ENCODE data around the gene DNAAF2. TPM values are rescaled to one million over a fixed set of nuclear protein-coding genes. Genes with fewer than 3 reads are reported as not detected.
"Not testable (repeated sequence)": the region's sequence is repeated elsewhere in the genome, so short reads cannot be mapped to it uniquely, and the experiment has no call there.

DNAAF2 gene
- polyA plus RNA-seq, 1 donor: 7.3 TPM

DNA sequence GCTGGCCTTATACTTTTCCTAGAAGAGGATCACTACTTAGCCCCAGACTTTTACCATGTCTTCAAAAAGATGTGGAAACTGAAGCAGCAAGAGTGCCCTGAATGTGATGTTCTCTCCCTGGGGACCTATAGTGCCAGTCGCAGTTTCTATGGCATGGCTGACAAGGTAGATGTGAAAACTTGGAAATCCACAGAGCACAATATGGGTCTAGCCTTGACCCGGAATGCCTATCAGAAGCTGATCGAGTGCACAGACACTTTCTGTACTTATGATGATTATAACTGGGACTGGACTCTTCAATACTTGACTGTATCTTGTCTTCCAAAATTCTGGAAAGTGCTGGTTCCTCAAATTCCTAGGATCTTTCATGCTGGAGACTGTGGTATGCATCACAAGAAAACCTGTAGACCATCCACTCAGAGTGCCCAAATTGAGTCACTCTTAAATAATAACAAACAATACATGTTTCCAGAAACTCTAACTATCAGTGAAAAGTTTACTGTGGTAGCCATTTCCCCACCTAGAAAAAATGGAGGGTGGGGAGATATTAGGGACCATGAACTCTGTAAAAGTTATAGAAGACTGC is 12.9 kb downstream of the DNAAF2 start:
- DNase-seq (ENCODE audit: low read depth): no peak

DNA sequence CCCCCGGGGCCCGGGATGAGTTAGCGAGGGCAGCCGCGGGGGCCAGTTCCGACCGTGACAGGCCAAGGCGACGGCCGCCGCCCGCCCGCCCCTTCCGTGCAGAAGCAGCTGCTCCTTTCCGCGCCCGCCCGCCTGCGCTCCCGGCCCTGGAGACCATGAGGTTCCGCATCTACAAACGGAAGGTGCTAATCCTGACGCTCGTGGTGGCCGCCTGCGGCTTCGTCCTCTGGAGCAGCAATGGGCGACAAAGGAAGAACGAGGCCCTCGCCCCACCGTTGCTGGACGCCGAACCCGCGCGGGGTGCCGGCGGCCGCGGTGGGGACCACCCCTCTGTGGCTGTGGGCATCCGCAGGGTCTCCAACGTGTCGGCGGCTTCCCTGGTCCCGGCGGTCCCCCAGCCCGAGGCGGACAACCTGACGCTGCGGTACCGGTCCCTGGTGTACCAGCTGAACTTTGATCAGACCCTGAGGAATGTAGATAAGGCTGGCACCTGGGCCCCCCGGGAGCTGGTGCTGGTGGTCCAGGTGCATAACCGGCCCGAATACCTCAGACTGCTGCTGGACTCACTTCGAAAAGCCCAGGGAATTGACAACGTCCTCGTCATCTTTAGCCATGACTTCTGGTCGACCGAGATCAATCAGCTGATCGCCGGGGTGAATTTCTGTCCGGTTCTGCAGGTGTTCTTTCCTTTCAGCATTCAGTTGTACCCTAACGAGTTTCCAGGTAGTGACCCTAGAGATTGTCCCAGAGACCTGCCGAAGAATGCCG is 13.7 kb downstream of the DNAAF2 start:
- no peak for DNase-seq (ENCODE audit: low read depth)

DNA sequence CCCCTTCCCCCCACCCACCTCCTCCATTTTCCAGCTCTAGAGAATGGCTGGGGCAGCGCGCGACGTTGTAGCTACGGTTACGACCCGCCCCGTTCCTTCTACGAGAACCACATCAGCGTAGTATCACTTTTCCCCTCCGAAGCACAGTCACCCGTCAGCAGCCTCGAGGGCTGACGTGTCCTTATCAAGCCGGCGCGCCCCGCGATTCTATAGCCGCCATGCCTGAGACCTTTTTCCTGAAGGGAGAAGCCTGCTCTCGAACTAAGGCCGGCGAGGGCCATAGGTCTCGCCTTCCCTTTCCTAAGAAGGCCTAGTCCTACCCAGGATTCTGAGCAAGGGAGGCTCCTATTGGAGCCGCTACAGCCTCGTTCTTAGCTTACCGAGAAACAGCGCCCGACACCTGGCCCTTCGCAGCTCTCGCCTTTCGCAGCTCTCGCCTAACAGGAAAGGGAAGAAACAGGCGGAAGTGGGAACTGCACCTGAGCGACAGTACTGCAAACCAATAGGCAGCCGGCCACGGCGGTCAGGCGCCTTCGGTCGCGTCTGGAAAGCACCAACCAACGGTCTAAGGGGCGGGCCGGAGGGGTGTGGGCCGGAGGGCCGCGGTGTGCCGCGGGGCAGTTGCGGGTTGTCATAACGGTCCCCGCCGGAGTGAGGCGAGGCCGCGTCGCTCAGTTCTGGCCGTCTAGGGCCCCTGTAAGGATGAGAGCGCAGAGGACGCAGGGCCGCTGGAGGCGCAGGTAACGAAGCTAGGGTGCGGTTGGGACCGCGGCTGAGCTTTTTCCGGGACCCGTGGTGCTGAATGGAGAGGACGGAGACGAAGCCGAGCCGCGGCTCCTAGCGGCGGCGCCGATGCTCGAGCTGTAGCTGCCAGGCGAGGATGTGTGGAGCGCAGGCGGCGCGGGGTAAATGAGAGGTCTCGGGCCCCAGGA is 14.6 kb downstream of the DNAAF2 start, which contains the start of the genes MGAT2 and RPL36AL:
TSS of gene MGAT2 (plus strand) at position 618 of the 932 bp plus-strand sequence. CDS start 470 bp downstream, outside the sequence.
TSS of gene RPL36AL (minus strand) at position 445 of the 932 bp plus-strand sequence. CDS start 1,522 bp downstream, outside the sequence.
- DNase-seq (ENCODE audit: low read depth): peak; percentile 98

DNA sequence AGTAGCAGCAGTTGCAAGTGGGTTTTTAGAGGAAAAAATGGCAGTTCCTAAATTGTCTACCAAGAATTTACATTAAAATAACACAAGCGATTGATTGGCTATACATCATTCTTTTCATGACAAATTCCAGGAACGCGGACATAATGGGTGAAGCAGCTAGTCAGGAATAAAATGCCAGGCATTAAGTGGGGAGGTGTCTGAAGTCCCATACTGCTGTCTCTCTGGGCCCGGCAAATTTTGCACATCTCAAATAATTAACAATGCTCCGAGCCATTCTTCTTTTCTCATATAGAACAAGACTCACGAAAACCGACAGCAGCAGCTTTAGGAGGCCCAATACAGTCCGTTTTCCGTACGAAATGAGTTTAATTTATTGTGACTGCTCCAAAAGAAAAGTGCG is 15.3 kb downstream of the DNAAF2 start:
- no peak for DNase-seq (ENCODE audit: low read depth)

DNA sequence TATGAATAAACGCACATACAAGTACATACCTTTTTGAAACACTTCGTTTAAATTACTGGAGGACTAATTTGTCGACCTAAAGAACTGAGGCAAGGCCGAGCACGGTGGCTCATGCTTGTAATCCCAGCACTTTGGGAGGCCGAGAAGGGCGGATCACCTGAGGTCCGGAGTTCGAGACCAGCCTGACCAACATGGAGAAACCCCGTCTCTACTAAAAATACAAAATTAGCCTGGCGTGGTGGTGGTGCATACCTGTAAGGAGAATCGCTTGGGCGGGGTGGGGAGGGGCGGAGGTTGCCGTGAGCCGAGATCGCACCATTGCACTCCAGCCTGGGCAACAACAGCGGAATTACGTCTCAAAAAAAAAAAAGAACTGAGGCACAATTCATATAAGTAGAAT is 15.8 kb downstream of the DNAAF2 start:
- DNase-seq (ENCODE audit: low read depth): not testable (repeated sequence)

DNA sequence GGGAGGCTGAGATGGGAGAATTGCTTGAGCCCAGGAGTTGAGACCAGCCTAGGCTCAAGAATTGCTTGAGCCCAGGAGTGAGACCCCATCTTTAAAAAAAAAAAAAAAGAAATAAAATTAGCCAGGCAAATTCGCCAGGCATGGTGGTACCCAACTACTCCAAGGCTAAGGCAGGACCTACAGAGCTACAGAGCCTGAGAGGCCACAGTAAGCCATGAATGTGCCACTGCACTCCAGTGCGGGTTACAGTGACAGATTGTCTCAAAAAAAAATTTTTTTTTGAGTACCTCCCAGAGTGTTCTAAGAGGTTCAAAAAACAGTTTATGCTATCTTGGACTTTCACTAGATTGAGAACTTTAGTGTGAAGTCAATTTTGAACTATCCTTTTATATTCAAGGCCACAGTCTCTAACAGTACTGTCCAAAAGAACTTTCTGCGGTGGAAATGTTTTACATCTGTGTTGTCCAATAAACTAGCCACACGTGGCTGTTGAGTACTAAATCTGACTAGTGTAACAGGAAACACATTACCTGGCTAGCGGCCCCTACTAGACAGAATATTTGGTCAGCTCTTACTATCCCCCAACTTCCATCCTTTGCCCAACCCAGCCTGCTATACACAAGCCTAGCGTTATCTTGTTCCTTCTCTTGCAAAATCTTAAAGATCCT is 17.1 kb downstream of the DNAAF2 start:
- DNase-seq (ENCODE audit: low read depth): no peak

DNA sequence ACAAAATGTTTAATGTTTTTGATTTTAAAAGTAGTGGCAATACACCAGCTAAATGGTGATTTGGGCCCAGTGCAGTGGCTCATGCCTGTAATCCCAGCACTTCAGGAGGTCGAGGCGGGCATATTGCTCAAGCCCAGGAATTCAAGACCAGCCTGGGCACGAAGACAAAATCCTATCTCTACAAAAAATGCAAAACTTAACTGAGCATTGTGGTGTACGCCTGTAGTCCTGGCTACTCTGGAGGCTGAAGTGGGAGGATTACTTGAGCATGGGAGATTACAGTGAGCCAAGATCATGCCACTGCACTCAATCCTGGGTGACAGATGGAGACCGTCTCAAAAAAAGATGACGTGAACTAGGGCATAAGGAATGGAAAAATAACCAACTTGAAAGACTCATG is 19.3 kb downstream of the DNAAF2 start:
- DNase-seq (ENCODE audit: low read depth): no peak

DNA sequence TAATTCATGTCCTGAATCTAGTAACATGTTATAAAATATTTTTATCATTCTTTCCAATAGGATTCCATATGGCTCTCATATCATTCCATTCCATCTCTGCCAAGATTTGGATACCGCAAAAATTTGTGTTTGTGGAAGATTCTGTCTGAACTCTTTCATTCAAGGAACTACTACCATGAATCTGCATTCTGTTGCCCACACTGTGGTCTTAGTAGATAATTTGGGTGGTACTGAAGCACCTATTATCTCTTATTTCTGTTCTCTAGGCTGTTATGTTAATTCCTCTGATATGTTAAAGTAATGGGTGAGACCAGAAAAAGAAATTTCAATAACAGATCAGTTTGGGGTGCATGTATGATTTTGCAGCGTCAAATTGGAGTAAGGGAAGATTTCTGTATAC is 20.8 kb downstream of the DNAAF2 start:
- no peak for DNase-seq (ENCODE audit: low read depth)

DNA sequence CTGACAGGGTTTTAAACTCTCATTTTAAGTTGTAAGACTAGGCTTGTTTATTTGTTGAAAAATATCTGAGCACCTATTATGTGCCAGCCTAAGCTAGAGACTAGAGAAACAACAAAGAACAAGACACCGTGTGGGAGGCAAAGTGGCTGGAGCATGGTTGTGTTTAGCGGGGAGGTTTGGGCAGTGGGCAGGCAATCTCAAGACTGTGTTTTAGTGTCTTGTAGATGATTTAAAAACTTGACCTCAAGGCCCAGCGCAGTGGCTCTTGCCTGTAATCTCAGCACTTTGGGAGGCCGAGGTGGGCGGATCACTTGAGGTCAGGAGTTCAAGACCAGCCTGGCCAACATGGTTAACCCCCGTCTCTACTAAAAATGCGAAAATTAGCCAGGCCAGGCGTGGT is 22.4 kb downstream of the DNAAF2 start:
- DNase-seq (ENCODE audit: low read depth): no peak

DNA sequence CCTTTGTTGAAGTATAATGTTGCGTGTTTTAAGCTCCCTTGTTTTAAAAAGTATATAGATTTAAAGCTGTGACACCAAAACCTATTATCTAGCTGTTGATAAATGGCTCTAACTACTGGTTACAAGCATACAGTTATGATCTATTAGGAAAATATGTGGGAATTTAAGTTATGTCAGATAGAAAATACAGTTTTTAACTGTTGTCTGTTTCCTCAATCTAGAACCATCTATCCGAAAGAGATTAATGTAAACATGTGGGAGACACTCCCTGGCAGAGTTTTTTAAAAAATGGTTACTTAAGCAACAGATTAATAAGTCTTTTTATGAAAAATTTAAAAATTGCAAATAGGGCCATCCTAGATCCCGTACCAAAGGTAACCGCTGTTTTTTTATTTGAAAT is 22.8 kb downstream of the DNAAF2 start:
- no peak for DNase-seq (ENCODE audit: low read depth)

DNA sequence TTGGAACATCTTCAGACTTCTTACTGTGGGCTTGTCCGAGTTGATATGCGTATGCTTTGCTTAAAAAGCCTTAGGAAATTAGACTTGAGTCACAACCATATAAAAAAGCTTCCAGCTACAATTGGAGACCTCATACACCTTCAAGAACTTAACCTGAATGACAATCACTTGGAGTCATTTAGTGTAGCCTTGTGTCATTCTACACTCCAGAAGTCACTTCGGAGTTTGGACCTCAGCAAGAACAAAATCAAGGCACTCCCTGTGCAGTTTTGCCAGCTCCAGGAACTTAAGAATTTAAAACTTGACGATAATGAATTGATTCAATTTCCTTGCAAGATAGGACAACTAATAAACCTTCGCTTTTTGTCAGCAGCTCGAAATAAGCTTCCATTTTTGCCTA is 27.5 kb downstream of the DNAAF2 start:
- no peak for DNase-seq (ENCODE audit: low read depth)

DNA sequence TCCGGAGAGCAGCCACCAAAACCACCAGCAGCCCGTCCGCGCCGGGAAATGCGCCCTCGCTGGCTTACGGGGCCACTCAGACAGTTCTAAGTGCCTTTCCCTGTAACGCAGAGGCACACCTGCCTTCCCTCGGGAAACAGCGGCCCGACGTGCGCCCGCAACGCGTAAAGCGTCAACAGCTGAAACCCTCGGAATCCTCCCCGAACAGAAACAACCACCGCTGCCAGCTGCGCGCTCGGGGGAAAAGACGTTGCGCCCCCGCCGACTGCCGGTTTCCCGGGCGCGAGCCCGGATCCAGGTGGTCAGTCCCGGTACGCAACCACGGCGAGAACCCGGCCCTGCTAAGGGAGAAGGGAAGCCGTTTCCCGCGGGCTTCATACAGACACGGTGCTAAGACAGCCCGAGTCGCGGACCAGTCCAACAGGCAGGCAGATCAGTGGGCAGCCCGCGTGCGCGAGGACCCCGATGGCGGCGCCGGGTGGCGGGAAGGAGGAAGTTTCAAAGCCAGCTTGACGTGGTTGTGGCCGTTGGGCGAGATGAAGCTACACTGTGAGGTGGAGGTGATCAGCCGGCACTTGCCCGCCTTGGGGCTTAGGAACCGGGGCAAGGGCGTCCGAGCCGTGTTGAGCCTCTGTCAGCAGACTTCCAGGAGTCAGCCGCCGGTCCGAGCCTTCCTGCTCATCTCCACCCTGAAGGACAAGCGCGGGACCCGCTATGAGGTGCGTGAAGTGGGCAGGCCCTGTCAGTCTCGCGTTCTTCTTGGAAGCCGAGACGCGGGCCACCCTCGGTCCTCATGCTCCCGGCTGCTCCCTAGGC is 36.4 kb downstream of the DNAAF2 start, which contains the start of gene LRR1:
TSS of gene LRR1 (plus strand) at position 456 of the 816 bp plus-strand sequence. CDS start at position 537, 81 bp downstream.
- peak; percentile 40 for DNase-seq (ENCODE audit: low read depth)

DNA sequence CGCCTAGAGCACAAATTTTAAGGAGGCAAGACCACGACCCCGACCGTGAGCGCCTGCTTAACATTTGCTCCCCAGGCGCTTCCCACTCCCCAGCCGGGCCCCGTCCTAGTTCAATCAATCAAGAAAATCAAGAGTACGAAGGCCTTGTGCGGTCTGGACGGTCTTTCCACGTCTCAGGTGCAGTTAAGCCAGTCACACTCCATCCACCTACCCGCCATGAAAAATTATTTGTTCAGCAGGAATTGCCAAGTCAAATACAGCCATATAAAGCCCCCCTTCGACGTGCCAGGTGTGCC is 36.9 kb downstream of the DNAAF2 start:
- DNase-seq (ENCODE audit: low read depth): no peak

DNA sequence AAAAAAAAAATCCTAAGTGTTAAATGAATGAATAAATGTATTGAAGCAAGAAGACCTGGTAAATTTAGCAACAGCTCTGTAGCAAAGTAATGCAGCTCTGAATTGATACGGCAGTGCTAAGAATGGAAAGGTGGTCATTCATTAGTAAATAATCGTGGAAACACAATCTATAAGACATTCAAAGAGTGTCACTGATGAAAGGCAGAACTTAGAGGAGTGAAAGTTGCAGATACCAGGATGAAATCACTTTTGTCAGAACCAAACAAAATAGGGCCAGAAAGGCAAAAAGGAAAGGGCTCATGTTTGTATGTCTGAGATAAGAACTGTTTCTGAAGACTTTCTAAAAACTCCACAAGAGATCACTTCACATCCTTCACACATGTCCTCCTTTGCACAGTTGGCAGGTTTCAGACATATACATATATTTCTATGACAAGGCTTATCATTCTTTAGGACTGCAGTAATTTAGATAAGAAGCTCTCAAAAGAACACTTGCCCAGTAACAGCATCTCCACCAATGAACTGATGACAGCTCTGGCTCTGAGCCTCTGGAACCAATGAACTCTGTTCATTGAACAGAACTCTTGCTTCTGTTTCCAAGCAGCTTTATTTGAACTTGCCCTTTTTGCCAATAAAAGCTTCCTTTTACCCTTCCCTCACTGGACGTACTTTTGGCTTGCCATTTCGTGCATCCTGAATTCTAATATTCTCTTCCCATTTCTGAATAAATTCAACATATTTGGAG is 40.5 kb downstream of the DNAAF2 start:
- peak; percentile 20 for DNase-seq (ENCODE audit: low read depth)

DNA sequence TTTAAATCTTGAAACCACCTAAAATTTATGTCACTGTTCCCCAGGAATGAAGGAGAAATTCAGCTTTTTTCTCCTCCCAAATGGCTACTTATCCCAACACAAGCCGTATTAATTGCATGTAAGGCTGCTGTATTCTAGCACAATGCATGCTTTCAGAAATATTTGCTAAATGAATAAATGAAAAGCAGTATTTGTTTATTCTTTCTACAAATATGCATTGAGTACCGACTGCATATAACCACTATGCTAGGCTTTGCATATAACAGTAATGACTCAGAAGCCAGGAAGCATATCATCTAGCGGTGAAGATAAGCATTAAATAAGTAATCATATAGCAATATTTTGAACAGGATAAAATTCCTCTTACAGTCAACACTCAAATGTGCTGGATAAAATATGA is 42.0 kb downstream of the DNAAF2 start:
- no peak for DNase-seq (ENCODE audit: low read depth)

DNA sequence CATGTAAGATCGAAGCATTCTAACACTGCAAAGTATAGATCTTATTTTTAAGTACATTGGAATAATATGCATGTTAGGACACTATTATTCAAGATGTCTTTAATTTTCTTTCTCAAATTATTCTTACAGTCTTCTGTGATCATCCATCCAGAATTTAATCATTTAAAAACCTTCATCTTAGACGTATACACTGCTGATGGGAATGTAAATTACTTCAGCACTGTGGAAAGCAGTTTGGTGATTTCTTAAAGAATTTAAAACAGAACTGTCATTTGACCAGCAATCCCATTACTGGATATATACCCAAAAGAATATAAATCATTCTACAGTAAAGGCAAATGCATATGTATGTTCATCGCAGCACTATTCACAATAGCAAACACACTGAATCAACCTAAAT is 45.7 kb downstream of the DNAAF2 start:
- no peak for DNase-seq (ENCODE audit: low read depth)

DNA sequence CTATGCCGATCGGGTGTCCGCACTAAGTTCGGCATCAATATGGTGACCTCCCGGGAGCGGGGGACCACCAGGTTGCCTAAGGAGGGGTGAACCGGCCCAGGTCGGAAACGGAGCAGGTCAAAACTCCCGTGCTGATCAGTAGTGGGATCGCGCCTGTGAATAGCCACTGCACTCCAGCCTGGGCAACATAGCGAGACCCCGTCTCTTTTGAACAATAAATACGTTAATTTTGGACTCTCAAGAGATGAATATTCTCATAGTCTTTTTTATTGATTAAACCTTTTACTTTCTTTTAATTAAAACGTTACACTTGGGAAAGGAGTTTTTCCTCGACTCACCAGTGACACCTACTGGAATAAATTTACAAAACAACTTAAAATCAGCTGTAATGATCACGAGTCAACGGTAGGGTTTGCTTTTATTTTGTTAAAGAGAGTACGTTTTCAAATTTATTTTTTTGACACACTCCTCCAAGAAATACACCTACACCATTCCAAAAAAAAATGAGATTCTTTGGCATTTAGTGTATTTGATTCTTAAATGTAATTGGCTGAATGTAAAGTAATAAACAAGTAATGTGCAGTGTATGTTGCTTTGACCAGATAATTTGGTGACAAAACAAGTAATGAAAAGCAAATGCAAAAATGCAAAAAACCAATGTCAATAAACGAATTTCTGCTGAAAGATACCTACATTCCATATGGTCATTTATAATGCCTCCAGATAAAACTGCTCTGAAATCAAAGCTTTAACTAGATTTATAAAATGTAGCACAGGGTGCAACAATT is 48.2 kb downstream of the DNAAF2 start:
- DNase-seq (ENCODE audit: low read depth): peak; percentile 47

DNA sequence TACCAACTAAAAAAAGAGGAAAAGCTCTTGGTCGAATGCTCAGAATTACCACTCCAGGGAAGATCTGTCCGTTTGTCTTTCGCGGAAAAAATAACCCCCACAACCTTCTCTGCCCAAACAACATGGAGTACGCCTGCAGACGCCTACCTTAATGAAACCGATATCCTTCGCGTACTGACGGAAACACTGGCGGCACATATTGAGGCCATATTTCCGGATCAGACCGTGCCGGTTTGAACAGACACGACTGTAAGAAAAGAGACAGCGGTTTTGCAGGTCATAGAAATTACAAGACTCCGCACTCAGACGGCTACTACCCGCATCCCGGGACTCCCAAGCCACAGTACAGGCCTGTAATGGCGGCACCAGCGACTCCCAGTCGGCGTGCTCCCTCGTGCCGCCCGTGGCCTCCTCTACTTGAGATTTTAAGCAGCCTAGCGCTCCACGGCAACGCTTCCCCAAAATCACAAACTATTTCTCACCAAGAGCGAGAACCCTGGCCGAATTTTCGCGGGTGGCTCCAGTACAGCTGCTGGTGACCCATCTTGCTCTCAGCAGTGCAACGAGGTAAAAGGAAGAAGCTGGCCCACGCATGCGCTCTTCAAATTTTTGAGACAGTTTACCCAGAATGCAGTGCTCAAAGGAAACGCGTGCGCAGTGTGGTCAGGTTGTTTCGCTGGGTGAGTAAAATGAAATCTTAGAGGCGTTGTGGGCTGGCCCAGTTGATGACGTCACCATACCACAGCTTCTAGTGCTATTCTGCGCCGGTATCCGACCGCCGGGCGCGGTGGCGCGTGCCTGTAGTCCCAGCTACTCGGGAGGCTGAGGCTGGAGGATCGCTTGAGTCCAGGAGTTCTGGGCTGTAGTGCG is 49.0 kb downstream of the DNAAF2 start, which contains the start of gene RPS29:
TSS of gene RPS29 (minus strand) at position 578 of the 870 bp plus-strand sequence. CDS start at position 544, 34 bp downstream.
- peak; percentile 99 for DNase-seq (ENCODE audit: low read depth)

Data from forelimb muscle (tissue), 1 donor.